HG03378 (cell line): ENCODE data around the gene ZNF841.
"Not testable (repeated sequence)": the region's sequence is repeated elsewhere in the genome, so short reads cannot be mapped to it uniquely, and the experiment has no call there.

Experiments used
- ATAC-seq: cut with Tn5 transposase; IDR thresholded peaks from one replicate; pipeline ENCODE4 v1.9.1; 2021; ENCODE audit warnings: mild to moderate bottlenecking, moderate library complexity; ENCODE audit not compliant: unreplicated experiment

ZNF841 gene

DNA sequence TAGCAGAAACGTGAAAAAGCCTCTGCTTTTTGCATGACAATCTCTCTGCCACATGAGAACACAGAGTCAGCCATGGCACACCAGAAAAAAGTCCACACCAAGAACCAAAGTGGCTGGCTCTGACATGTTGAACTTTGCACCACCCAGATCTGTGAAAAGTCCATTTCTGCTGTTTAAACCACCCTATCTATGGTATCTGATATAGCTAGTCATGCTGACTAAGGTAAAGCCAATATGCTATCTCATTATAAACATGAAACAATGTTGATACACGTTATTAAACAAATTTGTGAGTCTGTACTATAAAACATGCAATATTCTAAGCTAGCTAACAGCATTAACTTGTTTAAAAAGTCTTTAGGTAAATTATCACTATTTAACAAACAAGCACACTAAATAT lies 25.9 kb downstream of the ZNF841 start:
- ATAC-seq: no peak

DNA sequence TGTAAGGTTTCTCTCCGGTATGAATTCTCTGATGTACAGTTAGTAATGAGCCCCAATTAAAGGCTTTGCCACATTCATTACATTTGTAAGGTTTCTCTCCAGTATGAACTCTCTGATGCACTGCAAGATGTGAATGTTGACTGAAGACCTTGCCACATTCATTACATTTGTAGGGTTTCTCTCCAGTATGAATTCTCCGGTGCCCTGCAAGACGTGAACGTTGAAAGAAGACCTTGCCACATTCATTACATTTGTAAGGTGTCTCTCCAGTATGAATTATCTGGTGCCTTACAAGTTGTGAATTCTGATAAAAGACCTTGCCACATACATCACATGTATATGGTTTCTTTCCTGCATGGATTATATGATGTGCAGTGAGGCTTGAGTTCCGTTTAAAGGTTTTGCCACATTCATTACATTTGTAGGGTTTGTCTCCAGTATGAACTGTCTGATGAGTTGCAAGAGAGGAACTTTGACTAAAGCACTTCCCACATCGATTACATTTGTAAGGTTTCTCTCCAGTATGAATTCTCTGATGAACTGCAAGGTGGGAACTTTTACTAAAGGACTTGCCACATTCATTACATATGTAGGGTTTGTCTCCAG lies 29.2 kb downstream of the ZNF841 start:
- no peak for ATAC-seq

DNA sequence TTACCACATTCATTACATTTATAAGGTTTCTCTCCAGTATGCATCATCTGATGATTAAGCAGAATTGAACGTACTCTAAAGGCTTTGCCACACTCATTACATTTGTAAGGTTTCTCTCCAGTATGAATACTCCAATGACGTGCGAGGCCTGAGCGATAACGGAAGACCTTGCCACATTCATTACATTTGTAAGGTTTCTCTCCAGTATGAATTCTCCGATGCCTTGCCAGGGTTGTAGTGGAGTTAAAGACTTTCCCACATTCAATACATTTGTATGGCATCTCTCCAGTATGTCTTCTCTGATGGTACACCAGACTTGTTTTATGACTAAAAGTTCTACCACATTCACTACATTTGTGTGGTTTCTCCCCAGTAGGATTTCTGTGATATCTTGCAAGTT lies 30.2 kb downstream of the ZNF841 start:
- ATAC-seq: no peak

DNA sequence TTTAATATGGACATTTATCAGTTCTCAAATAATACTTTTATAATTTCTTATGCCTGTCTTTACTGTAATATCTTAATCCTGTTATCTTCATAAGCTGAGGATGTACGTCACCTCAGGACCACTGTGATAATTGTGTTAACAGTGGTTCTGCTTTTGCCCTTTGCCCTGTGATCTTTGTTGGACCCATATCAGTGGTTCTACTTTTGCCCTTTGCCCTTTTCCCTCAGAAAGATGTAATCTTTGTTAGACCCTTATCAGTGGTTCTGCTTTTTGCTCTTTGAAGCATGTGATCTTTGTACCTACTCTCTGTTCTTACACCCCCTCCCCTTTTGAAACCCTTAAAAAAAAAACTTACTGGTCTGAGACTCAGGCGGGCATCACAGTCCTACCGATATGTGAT lies 39.1 kb downstream of the ZNF841 start:
- not testable (repeated sequence) for ATAC-seq

DNA sequence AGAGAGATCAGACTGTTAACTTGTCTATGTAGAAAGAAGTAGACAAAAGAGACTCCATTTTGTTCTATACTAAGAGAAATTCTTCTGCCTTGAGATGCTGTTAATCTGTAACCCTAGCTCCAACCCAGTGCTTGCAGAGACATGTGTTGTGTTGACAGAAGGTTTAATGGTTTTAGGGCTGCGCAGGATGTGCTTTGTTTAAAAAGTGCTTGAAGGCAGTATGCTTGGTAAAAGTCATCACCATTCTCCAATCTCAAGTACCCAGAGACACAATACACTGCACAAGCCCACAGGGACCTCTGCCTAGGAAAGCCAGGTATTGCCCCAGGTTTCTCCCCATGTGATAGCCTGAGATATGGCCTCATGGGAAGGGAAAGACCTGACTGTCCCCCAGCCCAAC lies 43.8 kb downstream of the ZNF841 start:
- not testable (repeated sequence) for ATAC-seq

DNA sequence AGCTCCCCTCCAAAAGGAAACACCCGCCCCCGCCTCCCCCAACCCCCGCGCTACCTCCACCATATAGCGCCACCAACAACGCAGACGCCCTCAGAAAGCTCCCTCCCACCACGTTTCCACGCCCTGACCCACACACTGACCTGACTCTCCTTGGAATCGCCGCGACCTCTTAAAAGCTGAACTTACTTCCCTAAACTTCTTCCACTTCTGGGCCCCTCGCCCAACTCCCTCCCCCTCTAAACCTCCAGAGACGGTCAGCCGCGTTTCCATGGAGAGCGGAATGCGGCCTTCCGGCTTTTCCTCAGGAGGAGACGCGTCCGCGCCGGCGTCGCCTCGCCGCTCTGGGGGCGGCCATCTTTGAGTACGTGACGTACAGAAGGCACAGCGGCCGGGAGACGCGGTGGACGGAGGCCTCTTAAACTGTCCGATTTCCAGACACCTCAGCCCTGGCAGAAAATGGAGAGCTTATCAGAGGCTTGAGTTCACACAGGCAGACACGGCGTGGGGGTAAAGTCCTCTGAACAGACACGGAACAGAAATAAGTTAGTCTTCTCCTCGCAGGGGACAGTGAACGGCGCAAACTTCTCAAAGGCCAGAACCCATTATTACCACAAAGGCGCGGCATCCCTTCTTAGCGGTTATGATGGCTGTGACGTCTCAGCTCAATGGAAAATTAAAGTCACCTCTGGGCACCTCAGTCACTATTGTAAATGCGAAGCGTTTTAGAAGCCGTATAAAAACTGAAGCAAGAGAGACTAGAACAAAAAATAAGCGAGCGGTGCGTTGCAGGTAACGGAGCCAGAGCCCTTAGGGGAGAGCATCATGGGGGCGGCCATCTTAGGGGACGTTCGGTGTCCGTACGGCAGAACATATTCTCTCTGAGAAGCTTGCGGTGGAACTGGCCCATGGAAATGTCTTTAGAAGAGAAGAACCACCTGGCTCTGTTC lies 46.7 kb downstream of the ZNF841 start, which contains the start of gene ZNF432:
ZNF432 (minus strand) TSS at position 284 of the 947 bp plus-strand sequence. CDS start 1,970 bp downstream, outside the sequence.
- ATAC-seq: peak; percentile 56

DNA sequence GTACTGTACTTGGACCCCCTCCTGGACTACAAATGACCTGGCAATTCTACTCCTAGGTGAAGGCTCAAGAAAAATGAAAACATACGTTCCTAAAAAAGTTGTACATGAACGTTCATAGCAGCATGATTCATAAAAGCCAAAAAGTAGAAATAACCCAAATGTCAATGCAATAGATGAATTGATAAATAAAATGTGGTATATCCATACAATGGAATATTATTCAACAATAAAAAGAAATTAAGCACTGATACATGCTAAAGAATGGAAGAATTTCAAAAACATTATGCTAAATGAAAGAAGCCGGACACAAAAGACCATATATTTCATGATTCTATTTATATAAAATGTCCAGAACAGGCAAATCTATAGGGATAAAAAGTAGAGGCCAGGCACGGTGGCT lies 56.4 kb downstream of the ZNF841 start:
- ATAC-seq: no peak

DNA sequence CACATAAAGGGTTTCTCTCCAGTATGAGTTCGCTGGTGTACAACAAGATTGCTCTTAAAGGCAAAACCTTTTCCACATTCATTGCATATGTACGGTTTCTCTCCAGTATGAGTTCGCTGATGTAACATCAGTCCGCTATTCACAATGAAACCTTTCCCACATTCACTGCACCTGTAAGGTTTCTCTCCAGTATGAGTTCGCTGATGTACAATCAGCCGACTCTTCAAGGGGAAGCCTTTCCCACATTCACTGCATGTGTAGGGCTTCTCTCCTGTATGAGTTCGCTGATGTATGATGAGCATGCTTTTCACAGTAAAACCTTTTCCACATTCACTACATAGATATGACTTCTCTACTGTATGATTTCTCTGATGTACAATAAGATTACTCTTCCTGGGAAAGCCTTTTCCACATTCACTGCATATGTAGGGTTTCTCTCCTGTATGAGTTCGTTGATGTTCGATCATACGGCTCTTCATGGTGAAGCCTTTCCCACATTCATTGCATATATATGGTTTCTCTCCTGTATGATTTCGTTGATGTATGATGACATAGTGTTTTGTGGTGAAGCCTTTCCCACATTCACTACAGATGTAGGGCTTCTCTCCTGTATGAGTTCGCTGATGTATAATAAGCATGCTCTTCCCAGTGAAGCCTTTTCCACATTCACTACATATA lies 61.4 kb downstream of the ZNF841 start:
- ATAC-seq: no peak

DNA sequence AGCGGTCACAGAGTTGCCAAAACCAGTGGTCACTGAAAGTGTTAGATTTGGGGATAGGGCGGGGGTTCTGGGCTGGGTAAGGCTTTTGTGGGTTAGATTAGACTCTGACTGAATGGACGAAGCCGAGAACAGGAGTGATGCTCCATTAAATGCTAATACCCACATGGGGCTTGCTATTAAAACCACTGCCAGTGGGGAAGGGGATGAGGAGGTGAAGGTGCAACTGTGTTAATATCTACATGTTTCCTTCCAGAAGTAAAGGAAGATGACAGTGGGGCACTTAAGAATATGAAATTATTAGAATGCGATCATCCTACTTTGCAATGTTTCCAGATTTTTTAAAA lies 66.8 kb downstream of the ZNF841 start:
- ATAC-seq: peak; percentile 32

DNA sequence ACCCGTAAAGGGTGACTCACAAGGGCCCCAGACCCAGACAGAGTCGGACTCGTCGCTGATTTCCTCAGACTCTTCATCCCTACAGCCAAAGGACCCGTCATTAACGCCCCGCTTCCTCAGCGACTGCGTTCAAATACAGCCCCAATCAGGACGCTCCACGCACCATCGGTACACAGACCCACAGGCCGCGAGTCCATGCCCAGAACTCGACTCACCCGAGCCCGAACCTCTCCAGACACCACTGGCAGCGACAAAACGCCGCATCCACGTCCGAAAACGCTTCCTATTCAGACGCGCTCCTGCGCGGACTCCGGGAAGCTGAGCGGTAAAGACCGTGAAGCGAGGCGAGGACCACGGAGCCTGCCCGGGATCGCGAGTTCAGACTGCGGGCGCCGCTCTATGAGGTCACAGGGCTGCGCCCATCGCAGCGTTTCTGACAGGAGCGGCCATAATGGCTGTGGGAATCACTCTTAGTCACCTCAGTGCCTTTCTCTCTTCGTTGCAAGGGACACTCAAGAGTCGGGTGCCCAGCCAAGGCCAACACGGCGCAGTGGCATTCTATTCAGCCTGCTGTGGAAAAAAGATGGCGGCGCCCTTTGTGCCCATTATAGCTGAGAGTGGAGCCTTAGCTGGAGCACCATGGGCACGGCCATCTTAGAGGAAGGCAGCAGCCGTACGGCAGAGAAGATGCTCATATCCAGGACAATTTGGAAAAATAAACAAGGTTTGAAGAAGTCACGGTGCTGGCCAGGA lies 67.4 kb downstream of the ZNF841 start, which contains the start of gene ZNF614:
ZNF614 (minus strand) TSS at position 353 of the 753 bp plus-strand sequence. CDS start 2,634 bp downstream, outside the sequence.
- peak; percentile 77 for ATAC-seq

DNA sequence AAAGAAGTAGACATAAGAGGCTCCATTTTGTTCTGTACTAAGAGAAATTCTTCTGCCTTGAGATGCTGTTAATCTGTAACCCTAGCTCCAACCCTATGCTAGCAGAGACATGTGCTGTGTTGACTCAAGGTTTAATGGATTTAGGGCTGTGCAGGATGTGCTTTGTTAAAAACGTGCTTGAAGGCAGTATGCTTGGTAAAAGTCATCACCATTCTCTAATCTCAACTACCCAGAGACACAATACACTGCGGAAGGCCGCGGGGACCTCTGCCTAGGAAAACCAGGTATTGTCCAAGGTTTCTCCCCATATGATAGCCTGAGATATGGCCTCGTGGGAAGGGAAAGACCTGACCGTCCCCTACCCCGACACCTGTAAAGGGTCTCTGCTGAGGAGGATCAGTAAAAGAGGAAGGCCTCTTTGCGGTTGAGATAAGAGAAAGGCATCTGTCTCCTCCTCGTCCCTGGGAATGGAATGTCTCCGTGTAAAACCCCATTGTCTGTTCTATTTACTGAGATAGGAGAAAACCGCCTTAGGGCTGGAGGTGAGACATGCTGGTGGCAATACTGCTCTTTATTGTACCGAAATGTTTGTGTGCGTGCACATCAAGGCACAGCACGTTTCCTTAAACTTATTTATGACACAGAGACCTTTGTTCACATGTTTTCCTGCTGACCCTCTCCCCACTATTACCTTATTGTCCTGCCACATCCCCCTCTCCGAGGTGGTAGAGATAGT lies 69.1 kb downstream of the ZNF841 start:
- ATAC-seq: not testable (repeated sequence)

DNA sequence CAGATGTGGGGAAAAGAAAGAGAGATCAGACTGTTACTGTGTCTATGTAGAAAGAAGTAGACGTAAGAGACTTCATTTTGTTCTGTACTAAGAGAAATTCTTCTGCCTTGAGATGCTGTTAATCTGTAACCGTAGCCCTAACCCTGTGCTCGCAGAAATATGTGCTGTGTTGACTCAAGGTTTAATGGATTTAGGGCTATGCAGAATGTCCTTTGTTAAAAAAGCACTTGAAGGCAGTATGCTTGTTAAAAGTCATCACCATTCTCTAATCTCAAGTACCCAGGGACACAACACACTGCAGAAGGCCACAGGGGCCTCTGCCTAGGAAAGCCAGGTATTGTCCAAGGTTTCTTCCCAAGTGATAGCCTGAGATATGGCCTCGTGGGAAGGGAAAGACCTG lies 71.1 kb downstream of the ZNF841 start:
- not testable (repeated sequence) for ATAC-seq

DNA sequence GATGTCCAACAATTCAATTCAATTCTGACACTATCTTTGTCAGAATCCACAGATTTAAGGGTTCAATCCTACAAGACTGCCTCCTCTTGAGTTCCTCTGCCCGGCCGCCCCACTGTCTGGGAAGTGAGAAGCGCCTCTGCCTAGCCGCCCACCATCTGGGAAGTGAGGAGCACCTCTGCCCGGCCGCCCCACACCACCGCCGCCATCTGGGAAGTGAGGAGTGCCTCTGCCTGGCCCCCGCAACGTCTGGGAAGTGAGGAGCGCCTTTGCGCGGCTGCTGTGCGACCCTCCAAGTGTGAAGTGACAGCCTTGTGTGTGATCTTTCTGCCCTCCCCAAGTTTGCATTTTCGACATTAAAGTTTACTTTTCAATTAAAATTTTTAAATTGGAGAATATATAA lies 73.4 kb downstream of the ZNF841 start:
- ATAC-seq: no peak

DNA sequence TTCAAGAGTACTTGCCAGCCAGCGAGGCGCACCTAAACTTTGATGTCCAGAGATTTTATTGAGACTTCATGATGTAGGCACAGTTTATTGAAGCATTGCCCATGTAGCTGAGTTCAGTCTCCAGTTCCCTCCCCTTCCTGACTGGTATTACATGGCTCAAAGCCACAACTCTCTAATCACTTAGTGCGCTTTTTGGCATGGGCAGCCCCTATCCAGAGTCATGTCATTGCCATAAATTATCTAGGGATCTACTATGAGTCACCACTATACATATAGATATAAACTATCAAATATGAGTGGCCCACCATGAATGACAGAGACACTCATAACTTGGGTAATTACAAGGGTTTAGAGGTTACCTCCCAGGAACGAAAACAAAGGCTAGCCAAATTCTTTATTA lies 75.1 kb downstream of the ZNF841 start:
- ATAC-seq: no peak
